Measurements from ENCODE around the gene PLGRKT.
"Not testable (repeated sequence)": the region's sequence is repeated elsewhere in the genome, so short reads cannot be mapped to it uniquely, and the experiment has no call there.

The PLGRKT gene

DNA sequence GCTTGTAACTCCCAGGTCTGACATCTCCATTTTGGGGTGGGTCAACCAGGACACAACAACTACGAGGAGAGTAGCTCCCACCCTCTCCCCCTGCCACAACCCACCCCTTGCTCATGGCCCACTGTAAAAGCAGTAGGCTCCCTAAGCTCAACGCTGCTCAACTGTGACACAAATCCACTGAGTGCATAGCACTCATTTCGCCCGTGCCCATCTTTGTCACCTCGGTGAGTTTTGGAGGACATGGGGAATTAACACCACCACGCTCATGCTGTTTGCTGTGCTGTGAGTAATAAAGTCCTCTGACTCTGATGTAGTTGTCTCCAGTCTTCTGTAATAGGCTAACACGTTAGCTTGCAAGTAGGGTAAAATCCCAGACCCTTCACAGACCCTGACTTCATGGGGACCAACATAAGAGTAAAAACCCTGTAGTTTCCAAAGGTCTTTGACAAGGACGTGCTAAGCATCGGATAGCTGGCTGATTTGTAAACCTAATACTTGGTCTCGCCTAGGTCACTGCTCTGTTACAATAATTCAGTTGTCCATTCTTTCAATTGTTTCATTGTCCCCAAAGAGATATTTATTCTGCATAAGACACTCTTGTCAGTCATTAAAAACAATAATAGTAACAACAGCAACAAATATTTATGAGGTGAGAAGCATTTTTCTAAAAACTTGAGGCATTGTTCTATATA is 7.7 kb downstream of the PLGRKT start:
- DNase-seq = no peak

- no peak for DNase-seq
These were observed 8.8 kb downstream of the PLGRKT start for GRCh38 chr9:5428794-5429528.

- no peak for DNase-seq
These were observed 9.6 kb downstream of the PLGRKT start for GRCh38 chr9:5428172-5428571.

DNA sequence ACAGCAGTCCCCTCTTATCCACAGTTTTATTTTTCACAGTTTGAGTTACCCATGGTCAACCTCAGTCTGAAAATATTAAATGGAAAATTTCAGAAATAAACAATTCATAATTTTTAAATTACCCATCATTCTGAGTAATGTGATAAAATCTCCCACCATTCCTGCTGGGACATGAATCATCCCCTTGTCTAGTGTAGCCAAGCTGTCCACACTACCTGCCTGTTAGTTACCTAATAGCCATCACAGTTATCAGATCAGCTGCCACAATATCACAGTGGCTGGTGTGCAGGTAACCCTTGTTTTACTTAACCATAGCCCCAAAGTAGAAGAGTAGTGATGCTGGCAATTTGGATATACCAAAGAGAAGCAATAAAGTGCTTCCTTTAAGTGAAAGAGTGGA is 10.7 kb downstream of the PLGRKT start:
- no peak for DNase-seq

- peak; percentile 42 for DNase-seq
These were observed 12.6 kb downstream of the PLGRKT start for GRCh38 chr9:5425006-5425628.

DNA sequence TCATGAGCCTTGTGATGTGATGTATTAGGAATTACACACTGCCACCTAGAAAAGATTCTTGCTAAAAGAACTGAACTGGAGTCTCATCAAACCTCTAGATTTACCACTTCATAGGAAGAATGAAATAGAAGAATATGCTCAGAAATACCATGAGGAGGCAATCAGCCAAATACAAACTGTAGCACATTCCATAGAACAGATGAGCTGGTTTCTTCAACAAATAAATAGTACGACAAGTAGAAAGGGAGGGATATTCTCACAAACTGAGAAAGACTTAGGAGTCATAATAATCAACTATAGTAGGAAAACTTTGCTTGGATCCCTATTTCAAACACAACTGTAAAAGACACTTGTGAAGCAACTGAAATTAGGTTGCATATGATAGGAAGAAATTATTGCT is 15.4 kb downstream of the PLGRKT start:
- no peak for DNase-seq

DNA sequence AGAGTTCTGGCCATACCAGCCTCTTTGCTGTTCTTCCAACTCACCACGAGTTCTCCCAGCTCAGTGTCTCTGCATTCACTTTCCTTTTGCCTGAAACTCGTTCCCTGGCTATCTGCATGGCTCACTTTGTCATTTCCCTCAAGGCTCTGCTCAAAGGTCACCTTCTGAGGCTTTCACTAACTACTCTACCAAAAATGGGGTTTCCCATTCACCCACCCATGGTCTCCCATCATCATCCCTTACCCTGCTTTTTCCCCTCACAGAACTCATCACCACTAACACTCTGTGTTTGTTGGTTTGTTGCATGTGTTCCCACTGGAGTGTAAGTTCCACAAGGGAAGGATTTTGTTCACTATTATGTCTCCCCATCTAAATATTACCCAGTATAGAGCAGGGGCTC is 16.6 kb downstream of the PLGRKT start:
- DNase-seq = no peak

DNA sequence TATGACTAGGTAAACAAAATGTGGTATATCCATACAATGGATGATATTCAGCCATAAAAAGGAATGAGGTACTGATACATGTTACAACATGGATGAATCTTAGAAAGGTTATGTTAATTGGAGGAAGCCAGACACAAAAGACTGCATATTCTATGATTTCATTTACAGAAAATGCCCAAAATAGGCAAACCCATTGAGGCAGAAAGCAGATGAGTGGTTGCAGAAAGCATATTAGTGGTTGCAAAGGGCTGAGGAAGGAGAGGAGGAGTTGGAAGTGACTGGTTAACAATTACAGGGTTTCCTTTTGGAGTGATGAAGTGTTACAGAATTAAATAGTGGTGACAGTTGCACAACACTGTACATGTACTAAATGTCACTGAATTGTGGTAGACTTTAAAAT is 17.7 kb downstream of the PLGRKT start:
- no peak for DNase-seq

- no peak for DNase-seq
These were observed 19.2 kb downstream of the PLGRKT start for GRCh38 chr9:5418481-5418880.

GRCh38 chr9:5416953-5417352 is 20.8 kb downstream of the PLGRKT start:
- DNase-seq = no peak

- no peak for DNase-seq
These were observed 29.1 kb downstream of the PLGRKT start for GRCh38 chr9:5408596-5408995.

DNA sequence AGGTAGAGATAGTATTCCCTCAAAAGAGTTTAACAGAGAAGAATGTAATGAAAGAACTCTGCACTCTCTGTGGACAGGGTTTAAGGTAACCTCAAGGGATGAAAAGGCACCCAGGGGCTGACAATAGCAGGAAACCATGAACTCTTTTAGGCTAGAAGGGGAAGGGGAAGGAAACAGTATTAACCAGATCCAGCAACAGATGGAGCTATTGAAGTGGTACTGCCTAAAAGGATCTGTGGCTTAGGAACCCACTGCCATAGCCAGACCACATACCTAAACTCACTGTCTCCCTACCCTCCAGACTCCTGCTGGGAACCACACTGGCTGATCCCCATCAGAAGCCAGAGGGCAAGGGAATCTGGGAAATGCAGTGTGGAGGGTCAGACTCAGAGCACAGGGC is 35.5 kb downstream of the PLGRKT start:
- DNase-seq = no peak

DNA sequence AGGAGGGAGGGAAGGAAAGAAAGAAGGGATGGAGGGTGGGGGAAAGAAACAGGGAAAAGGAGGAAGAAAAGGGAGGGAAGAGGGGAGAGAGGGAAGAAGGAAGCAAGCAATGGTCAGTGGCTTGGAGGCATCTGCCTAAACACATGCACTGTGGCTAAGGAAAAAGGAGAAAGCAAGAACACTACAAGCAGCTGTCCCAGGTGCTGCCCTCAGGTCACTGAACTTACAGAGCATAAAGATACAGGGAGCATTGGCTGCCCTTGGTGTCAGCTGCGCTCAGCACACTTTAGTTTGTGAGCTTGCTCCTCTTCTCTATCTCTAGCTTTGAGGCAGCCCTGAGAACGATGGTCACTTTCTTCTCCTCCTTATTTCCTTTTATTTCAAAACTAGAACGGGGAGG is 40.2 kb downstream of the PLGRKT start:
- not testable (repeated sequence) for DNase-seq

DNA sequence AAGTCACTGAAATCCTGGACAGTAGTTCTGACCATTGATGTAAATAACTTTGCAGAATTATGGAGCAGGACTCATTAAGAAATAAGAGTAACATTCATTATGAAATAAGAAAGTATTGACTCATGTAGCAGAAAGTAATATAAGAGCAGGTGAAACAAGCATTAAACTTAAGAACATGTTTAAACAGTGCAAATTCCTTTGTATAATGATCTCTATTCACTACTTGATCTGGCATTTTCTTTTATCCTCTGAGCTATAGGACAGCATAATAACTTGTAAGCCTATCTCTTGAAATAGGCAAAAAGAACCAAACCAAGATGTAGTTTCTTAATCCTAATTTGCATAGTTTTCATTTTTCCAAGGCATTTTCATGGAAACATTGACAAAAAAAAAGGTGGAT is 42.3 kb downstream of the PLGRKT start:
- DNase-seq = no peak

- DNase-seq = not testable (repeated sequence)
These were observed 43.7 kb downstream of the PLGRKT start for GRCh38 chr9:5393976-5394375.

GRCh38 chr9:5393497-5393896 is 44.2 kb downstream of the PLGRKT start:
- DNase-seq = no peak

DNA sequence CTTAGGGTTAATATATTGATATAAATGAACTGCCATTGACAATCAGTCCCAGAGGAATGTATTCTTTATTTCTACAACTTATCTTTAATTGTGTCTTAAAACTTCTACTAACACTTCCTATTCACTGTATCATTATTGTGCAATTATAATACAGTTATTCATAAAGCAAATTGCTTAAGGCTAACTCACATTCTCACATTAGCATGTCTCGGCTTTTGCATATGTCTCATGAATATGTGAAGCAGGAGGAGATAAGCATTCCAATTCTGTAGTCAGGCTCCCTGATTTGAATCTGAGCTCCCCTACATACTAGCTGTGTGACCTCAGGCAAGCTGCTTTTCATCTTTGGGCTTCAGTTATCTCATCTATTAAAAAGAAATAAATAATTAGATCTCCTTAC is 45.4 kb downstream of the PLGRKT start:
- peak; percentile 6 for DNase-seq

DNA sequence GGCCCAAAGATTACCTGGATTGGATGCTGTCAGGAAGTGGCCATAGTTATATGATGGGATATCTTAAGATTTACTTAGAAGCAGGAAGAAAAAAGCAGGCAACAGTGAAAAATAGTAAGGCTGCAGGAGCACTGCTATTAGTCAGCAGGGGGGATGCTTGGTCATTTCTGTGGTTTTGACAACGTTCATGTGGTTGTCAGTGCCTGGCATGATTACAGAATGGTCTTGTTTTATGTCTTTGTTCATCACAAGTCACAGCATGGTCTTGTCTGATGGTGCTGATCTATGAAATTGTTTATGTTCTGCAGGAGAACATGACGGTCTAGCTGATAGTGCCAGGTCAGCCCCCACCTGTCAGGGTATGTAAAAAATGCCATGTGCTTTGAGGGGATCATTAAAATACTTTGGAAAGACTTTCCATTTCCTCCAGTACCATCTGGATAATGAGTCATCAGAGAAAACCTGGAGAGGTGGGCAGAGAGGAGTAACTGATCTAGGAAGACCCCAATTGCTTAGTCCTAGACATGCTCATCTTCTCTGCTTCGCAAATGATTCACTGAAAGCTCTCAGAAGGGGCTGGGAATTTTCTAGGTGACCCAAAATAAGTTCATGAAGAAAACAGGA is 48.5 kb downstream of the PLGRKT start:
- DNase-seq = peak; percentile 82

- DNase-seq = no peak
These were observed 49.5 kb downstream of the PLGRKT start for GRCh38 chr9:5388026-5388819.

DNA sequence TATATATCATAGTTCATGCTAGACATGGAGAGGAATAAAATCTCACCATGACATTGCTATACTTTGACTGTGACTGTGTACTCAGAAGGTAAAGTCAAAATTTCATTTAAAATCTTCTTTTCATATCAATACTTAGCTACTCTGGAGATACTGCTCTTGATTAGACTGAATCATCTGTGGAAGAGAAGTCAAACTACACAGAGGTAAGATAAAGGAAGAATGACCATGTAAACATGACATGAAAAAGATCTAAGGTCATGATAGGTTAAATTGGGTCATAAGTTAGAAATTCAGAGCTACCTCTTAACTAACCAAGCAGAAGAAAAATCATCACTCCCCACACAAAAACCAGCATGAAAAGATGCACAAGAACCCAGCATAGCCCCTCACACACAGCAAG is 53.3 kb downstream of the PLGRKT start:
- no peak for DNase-seq

DNA sequence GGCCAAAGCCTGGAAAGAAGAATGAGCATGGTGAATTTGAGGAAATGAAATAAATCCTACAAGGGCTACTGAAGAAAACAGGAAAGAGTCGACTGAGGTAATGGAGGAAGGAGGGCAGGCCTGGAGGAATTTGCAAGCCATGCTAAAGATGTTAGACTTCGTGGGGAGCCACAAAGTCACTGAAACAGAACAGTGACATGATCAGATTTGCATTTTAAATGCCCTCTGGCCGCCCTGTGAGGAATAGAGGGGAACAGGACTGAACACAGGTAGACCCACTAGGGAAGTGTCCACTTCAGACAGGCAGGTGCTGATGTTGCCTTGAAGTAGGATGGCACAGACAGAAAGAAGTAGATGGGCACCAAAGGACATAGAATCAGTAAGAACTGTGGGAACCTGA is 55.2 kb downstream of the PLGRKT start:
- no peak for DNase-seq

DNA sequence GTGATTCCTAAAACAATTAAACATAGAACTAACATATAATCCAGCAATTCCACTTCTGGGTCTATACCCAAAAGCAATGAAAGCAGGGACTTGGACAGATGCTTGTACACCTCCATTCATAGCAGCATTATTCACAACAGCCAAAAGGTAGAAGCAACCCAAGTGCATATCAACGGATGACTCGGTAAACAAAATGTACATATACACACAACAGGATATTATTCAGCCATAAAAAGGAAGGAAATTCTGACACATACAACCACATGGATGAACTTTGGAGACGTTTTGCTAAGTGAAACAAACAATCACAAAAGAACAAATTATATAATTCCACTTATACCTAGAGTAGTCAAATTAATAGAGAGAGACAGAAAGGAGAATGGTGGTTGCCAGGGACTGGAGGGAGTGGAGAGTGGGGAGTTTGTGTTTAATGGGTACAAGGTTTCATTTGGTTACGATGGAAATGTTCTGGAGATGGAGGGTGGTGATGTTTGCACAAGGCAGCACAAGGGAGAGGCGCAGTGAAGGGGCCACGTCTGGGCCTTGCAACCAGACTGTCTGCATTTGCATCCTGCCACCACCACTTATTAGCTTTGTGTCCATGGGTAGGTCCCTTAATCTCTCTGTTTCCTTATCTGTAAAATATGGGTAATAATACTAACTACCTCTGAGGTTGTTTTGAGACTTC is 61.8 kb downstream of the PLGRKT start:
- DNase-seq = peak; percentile 6
